Left ventricle myocardium inferior (tissue), 1 donor: ENCODE measurements around the gene COL16A1. TPM values are rescaled to one million over a fixed set of nuclear protein-coding genes. Genes with fewer than 3 reads are reported as not detected.

Experiments
- DNase-seq: peaks from one replicate; pipeline ENCODE4 v3.0.0-alpha.2; 2020
- H3K27ac ChIP-seq: fragments of 200-600 bp; replicated peaks from 2 replicates; pipeline ENCODE4 v1.8.0; 2021
- H3K27me3 ChIP-seq: fragments of 200-600 bp; 2 replicates; pipeline ENCODE4 v1.8.0; 2021; ENCODE audit warnings: low read depth
- H3K36me3 ChIP-seq: fragments of 200-600 bp; 2 replicates; pipeline ENCODE4 v1.8.0; 2021
- H3K4me1 ChIP-seq: fragments of 200-600 bp; 2 replicates; pipeline ENCODE4 v1.8.0; 2021
- H3K4me3 ChIP-seq: fragments of 200-600 bp; 2 replicates; pipeline ENCODE4 v1.8.0; 2021; ENCODE audit warnings: mild to moderate bottlenecking, moderate library complexity
- H3K9me3 ChIP-seq: fragments of 200-600 bp; replicated peaks from 2 replicates; pipeline ENCODE4 v1.8.0; 2021
- CTCF ChIP-seq: fragments of 200-600 bp; IDR thresholded peaks from 2 replicates; pipeline ENCODE4 v1.8.0; 2021; ENCODE audit warnings: antibody characterized with exemption, mild to moderate bottlenecking, borderline replicate concordance
- intact Hi-C: fragments of 100-400 bp; cut with micrococcal nuclease; formaldehyde crosslinking; loops from one replicate; pipeline ENCODE4 v1.11.0; 2022
- total RNA-seq: library from RNA; stranded (reverse); fragmentation: NEBNext Ultra II Directional; extraction: Animal tissue kit (Norgen Biotek cat#: 25700); gene quantifications from one replicate; pipeline ENCODE4 v1.2.1, GENCODE V29; 2021
- donor health status: DM: no; HTN: yes; CAD: no; lungs with severe emphysema.

The COL16A1 gene
- total RNA-seq, 1 donor from 2014 or later: 18.3 TPM

GRCh38 chr1:31739346-31739745 lies 35.5 kb upstream of the COL16A1 start:
- no peaks in the 10 kb centered on the region for H3K9me3 ChIP-seq
- intact Hi-C loops: no loop called here
- no peak for TF ChIP-seq CTCF

DNA sequence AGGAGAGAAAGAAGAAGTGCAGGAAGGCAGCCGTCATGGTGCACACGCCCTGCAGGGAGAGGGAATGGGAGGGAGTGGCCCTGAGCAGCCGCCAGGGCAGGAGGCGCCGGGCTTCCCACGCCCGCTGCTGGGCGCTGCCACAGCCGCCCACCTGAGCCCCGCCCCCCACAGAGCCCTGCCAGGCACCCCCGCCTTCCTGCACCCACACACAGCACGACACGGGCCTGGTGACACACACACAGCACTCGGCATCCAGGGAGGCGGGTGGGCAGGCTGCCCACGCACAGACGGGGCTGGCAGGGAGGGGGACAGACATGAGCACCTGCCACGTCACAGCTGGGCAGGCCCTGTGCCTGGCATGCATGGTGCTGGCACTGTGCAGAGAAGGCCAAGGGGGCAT lies 32.9 kb upstream of the COL16A1 start:
- intact Hi-C loops: no loop called here
- TF ChIP-seq CTCF: no peak
- H3K36me3 ChIP-seq: no peaks in the 10 kb centered on the region
- H3K4me3 ChIP-seq: no peak overlapping the region
- no peaks in the 10 kb centered on the region for H3K4me1 ChIP-seq
- H3K27ac ChIP-seq: no peak overlapping the region
- DNase-seq: no peak
- H3K27me3 ChIP-seq: no peaks in the 10 kb centered on the region
- no peaks in the 10 kb centered on the region for H3K9me3 ChIP-seq

More at GRCh38 chr1:31739346-31739745, 35.5 kb upstream of the COL16A1 start:
- no peak overlapping the region for H3K27ac ChIP-seq
- no peaks in the 10 kb centered on the region for H3K27me3 ChIP-seq
- no peaks in the 10 kb centered on the region for H3K36me3 ChIP-seq
- DNase-seq: no peak
- H3K4me1 ChIP-seq: no peaks in the 10 kb centered on the region
- H3K4me3 ChIP-seq: no peak overlapping the region

GRCh38 chr1:31735571-31735970 lies 31.8 kb upstream of the COL16A1 start:
- no peak for DNase-seq
- H3K4me1 ChIP-seq: no peaks in the 10 kb centered on the region

GRCh38 chr1:31734582-31735107 lies 30.8 kb upstream of the COL16A1 start:
- H3K4me3 ChIP-seq: no peak overlapping the region
- no peak for DNase-seq
- no peaks in the 10 kb centered on the region for H3K4me1 ChIP-seq
- H3K9me3 ChIP-seq: no peaks in the 10 kb centered on the region
- intact Hi-C loops: no loop called here
- H3K27ac ChIP-seq: no peak overlapping the region
- no peak for TF ChIP-seq CTCF
- H3K36me3 ChIP-seq: no peaks in the 10 kb centered on the region
- H3K27me3 ChIP-seq: no peaks in the 10 kb centered on the region

More at GRCh38 chr1:31735571-31735970, 31.8 kb upstream of the COL16A1 start:
- H3K27me3 ChIP-seq: no peaks in the 10 kb centered on the region
- TF ChIP-seq CTCF: no peak
- H3K27ac ChIP-seq: no peak overlapping the region
- H3K36me3 ChIP-seq: no peaks in the 10 kb centered on the region
- intact Hi-C loops: no loop called here
- H3K4me3 ChIP-seq: no peak overlapping the region
- no peaks in the 10 kb centered on the region for H3K9me3 ChIP-seq

GRCh38 chr1:31733389-31734219 lies 29.8 kb upstream of the COL16A1 start:
- Histone ChIP-seq H3K9me3 (no peaks in the 10 kb centered on the region), H3K4me3 (no peak overlapping the region), H3K27me3 (no peaks in the 10 kb centered on the region), H3K4me1 (no peaks in the 10 kb centered on the region), H3K27ac (no peak overlapping the region), H3K36me3 (no peaks in the 10 kb centered on the region)
- no peak for TF ChIP-seq CTCF
- DNase-seq: no peak
- intact Hi-C loops: no loop called here
